Activated naive CD4-positive, alpha-beta T cell treated with anti-CD3 and anti-CD28 coated beads, Interleukin-2, amount 50 U/mL, for 16 hours (primary cell): Measurements from ENCODE around the gene SLC25A45.

Experiments used
- DNase-seq: peaks from one replicate; pipeline ENCODE4 v3.0.0-alpha.2; 2020

SLC25A45 gene

GRCh38 chr11:65383778-65384177 is 1.3 kb upstream of the SLC25A45 start:
- DNase-seq = no peak

DNA sequence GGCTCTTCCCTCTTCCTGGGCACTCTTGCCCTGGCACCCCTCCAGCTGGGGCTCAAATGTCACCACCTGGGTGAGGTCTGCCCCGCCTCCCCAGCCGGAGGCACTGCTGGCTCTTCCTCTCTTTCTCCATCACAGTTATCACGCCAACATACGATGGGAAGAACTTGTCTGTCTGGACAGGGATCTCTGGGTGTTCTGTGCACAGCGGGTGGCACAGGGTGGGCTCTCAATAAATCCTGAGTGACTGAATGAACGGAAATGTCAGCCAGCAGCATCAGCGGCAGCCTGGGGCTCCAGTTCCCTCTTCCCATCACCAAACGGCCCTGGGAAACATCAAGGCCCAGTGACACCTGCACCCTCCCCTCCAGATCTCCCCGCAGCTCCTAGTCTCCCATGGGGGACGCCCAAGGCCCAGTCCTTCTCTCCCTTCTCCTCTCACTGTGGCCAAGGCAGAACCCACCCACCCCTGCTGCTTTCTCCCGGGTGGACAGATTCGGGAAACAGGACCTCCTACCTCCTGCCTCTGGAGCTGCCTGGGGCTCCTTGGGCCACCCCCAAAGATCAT is 440 bp upstream of the SLC25A45 start:
- no peak for DNase-seq

DNA sequence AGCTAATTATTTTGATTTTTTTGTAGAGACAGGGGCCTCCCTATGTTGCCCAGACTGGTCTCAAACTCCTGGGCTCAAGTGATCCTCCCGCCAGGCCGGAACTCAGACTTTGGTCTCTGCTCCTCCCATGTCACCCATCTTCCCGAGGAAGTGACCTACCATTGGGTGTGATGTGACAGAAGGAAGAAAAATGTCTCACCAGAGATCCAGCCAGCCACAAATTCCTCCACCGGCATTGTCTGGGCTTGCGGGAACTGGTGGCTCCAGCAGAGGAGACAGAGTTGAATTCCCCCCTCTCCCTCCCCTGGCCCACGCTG is 772 bp downstream of the SLC25A45 start:
- no peak for DNase-seq

DNA sequence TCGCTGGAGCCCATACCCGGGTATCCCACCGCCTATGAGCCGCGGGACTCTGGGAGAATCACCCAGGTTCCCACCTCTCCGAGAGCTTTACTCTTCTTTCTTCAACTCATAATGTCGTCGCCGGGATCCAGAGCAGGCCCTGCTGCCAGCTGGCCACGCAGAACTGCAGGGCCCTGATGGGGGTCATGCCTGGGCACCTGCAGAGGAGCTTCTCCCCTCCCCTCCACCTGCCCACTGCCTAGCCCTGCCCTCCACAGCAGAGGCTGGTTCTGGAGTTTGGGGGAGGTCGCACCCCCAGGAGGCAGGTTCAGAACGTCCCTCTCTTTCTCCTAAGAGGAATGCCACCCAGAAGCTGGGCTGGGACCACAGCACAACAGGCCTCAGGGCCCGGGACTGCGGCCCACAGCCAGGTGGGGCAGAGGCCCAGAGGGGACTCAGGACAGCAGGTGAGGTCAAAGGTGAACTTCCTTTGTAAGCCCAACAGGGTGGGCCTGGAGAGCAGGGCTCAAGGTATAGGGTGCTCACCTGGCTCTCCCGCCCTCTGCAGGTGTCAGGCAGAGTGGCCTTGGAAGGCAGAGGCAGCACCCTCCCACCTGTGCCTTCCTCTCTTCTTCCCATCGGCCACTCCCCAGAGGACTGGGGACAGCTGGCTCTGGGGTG is 1.9 kb downstream of the SLC25A45 start:
- DNase-seq = no peak

DNA sequence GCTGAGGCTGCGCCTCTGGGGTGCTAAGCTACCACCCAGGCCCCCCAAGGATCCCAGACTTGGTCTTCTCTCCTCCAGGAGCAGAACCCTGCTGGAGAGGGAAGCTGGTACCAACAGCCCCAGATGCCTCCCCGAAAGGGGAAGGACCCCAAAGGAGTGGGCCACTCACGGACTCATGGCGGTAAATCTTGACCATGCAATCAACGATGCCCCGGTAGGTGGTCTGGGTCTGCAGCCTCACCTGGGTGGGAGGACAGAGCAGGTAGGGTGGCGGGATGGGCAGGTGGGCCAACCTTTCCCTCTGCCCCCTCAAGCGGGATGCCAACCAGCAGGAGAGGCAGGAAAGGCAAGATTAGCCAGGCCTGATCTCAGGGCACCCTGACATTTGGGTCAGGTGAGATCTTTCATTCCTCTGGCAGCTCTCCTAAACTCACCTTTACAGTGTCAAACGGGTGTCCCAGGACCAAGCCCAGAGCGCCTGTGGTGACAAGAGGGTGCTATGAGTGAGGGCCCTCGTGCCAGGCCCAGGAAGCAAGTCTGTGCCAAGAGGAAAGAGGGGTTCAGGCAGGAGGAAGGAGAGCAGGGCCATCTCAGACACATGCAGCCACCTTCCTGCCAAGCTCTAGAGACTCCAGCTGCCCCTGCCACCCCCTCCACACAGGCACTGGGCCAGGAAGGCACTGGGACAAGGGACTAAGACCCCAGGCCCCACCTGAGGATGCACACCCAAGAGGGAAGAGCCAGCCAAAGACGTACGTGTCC is 2.6 kb downstream of the SLC25A45 start:
- no peak for DNase-seq

GRCh38 chr11:65378928-65379638 is 3.4 kb downstream of the SLC25A45 start:
- DNase-seq = no peak

DNA sequence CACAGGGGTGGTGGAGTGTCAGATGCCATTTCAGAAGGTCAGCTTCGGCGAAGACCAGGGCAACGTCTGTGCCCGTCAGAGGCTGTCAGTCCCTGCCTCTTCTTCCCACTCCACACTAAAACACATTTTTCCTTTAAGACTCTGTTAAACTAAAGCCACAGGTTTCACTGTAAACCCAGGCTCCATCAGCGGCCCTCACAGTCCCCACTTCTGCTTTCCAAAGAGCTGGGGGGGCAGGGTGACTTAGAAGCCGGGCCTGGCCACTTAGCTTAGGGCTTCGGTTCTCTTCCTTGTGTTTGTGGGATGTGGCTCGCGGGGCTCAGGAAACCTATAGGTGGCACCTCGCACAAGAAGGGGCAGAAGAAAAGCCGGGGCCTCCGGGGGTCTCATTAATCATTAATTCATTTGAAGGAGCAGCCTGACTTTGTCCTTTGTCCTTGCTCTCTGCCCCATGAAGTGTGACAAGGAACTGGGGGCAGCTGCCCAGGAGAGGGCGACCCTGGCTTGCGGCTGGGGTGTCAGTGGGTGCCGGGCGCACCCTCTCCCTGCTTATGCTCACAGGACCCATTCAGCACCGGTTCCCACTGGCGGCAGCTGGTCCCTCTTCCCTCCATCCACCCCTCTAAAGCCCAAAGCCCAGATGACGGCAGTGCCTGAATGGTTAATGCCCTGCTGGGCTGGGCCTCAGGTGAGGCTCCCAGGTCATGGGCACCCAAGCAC is 4.1 kb downstream of the SLC25A45 start:
- DNase-seq = no peak

- DNase-seq = no peak
Measured at GRCh38 chr11:65377777-65378176, 4.7 kb downstream of the SLC25A45 start.

DNA sequence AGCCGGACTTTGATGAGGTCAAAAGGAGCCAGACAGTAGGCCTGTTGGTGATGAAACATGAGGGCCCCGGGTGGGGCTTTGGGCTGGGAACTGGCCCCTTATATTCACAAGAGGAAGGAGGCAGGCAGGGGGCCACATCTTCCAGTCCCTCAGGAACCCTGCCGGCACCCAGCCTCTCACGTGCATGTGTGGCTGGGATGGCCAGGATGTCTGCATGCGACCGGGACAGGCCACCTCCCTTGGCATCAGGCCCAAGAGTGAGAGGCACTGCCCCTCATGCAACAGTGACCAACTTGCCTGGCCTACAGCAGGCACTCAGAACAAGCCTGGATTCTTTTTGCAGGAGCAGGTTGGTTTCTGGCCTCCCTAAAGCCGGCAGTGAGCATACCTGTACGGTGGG is 5.4 kb downstream of the SLC25A45 start:
- DNase-seq = no peak

- DNase-seq = no peak
Measured at GRCh38 chr11:65376138-65376713, 6.2 kb downstream of the SLC25A45 start.

DNA sequence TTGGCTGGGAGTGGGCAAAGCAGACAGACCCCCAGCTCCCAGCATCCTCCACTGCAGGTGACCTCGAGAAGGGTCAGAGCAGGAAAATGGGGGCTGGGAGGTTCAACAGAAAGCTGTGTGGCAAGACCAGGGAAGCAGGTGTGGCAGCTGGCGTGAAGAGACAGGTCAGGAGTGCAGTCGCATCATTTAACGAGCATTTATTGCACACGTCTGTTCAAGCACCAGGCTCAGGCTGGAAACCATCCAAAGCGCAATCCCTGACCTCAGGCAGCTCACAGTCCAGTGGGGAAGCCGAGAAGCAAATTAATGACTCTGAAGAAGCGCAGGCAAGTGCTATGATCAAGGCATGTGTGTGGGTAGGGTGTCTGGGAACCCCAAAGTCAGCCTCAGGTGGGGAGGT is 7.4 kb downstream of the SLC25A45 start:
- DNase-seq = no peak

- no peak for DNase-seq
Measured at GRCh38 chr11:65373839-65374580, 8.4 kb downstream of the SLC25A45 start.

GRCh38 chr11:65370659-65371049 is 11.8 kb downstream of the SLC25A45 start:
- no peak for DNase-seq

DNA sequence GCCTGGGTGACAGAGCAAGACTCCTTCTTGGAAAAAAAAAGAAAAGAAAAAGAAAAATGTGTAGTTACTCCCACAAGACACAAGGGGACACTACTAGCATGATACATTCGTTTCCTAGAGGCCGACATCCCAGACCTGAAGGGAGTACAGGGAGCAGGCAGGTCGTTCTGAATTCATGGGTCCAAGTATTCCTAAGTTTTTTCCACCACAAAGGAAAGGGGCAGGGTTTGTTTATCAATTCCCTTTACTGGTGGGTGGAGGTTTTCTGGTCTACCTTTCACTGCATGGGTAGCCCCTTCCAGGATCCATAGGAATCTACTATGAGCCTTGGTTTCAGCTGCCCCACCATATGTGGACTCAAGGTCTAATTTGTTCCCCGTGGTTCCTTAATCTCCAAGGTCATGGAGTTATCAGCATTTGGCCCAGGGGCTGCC is 16.1 kb downstream of the SLC25A45 start:
- DNase-seq = no peak

DNA sequence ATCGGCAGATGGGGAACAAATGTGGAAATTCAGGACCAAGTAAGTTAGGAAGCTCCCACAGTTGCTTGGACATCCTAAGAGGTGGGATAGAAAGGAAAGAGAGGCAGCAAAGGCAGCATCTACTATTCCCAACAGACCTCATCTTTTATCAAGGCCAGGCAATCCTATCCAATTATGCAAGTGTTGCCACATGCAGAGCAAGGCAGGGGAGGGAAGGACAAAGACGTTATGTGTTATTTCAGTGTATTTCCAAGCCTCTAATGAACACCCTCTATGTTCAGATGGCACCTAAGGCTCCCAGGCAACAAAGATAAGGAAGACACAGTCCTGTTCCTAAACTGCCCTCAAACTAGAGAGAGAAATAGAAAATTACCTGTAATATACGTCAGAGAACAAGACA is 18.7 kb downstream of the SLC25A45 start:
- no peak for DNase-seq

DNA sequence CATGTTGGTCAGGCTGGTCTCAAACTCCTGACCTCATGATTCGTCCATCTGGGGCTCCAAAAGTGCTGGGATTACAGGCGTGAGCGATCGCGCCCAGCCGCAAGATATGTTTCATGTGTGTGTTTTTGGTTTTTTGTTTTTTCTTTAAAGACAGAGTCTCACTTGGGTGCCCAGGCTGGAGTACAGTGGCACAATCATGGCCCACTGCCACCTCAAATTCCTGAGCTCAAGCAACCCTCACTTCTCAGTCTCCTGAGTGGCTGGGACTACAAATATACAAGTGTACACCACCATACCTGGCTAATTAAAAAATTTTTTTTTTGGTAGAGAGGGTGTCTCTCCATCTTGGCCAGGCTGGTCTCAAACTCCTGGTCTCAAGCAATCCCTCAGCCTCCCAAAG is 19.5 kb downstream of the SLC25A45 start:
- DNase-seq = no peak

DNA sequence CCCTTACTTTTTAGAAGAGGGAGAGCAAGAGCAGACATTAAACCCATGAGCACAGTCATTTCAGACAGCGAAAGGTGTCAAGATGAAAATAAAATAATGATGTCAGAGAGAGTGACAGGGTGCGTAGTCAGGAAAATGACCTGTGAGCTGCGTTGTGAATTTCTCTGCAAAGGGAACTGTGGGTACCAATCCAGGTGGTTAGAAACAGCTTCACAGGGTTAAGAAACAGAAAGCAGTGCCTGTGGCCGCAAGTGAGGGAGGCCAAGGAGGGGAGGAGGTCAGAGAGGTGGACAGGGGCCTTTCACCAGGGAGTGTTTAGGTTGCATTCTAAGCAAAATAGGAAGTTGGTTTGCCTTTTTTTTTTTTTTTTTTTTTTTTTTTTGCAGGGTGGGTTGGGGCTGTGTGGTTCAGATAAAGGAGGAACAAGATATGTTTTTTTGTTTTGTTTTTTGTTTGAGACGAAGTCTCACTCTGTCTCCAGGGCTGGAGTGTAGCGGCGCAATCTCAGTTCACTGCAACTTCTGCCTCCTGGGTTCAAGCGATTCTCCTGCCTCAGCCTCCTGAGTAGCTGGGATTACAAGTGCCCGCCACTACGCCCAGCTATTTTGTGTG is 20.0 kb downstream of the SLC25A45 start:
- DNase-seq = no peak

DNA sequence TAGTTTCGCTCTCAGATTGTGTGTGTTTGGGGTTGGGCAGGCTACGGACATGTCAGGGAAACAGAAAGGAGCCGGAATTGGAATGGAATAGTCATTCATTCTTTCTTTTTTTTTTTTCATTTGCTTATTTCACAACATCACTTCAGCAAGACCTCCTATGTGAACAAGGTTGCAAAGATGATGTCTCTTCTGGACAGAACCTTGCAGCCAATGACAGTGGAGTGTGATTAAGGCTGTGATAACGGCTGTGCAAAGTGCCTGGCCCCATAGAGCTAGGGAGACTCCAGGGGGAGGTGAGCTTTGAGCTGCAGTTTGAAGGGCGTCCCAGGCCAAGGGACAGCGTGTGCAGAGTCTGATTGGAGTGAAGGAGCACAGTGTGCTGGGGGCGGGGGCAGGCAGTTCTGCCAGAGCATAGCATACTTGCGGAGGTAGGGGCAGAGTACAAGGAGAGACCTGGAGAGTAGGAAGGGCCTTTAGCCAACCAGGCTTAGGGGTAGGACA is 24.5 kb downstream of the SLC25A45 start:
- DNase-seq = no peak

GRCh38 chr11:65356394-65356972 is 26.0 kb downstream of the SLC25A45 start:
- no peak for DNase-seq

GRCh38 chr11:65355776-65356393 is 26.6 kb downstream of the SLC25A45 start:
- no peak for DNase-seq
